Muscle of back (tissue), 11 donors: Measurements from ENCODE around the gene SLC33A1. TPM values are rescaled to one million over a fixed set of nuclear protein-coding genes. Genes with fewer than 3 reads are reported as not detected.

Source experiments
- DNase-seq, 3 donors: peaks; one replicate each; pipeline versions ENCODE4 v3.0.0 to v3.0.0-alpha.2; 2013
- polyA plus RNA-seq, 10 donors: library from polyadenylated mRNA; unstranded; fragments of 120-200 nt; gene quantifications; one replicate each; pipeline ENCODE4 v1.2.1, GENCODE V29; 2013; ENCODE audit not compliant: insufficient read length in 10 of 10

Gene SLC33A1
- polyA plus RNA-seq, 10 donors = 12.1 to 20.9 (median 16.4) TPM

- no peak for DNase-seq
Observed at GRCh38 chr3:155804323-155804722, 49.9 kb downstream of the SLC33A1 start.

DNA sequence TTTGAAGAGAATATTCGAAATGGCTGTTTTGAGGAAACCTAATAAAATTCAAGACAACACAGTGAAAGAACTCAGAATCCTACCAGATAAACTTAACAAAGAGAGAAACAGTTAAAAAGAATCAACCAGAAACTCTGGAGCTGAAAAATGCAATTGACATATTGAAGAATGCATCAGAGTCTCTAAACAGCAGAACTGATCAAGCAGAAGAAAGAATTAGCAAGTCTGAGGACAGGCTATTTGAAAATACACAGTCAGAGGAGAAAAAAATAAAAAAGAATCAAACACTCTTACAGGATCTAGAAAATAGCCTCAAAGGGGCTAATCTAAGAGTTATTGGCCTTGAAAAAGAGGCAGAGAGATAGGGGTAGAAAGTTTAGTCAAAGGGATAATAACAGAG, 61.7 kb downstream of the SLC33A1 start:
- no peak for DNase-seq

DNA sequence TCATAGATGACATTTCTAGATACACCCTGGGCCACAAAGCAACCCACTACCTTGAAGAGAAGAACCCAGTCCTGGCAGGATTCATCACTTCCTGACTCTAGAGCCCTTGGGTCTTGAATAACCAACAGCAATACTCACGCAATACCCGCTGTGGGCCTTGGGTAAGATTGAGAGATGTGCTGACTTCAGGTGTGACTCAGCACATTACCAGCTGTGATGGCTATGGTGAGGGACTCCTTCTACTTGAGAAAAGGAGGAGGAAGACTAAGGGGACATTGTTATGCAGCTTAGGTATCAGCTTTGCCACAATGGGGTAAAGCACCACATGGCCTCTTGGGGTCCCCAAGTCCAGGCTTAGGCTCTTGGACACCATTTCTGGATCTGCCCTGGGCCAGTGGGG, 63.0 kb downstream of the SLC33A1 start:
- no peak for DNase-seq

DNA sequence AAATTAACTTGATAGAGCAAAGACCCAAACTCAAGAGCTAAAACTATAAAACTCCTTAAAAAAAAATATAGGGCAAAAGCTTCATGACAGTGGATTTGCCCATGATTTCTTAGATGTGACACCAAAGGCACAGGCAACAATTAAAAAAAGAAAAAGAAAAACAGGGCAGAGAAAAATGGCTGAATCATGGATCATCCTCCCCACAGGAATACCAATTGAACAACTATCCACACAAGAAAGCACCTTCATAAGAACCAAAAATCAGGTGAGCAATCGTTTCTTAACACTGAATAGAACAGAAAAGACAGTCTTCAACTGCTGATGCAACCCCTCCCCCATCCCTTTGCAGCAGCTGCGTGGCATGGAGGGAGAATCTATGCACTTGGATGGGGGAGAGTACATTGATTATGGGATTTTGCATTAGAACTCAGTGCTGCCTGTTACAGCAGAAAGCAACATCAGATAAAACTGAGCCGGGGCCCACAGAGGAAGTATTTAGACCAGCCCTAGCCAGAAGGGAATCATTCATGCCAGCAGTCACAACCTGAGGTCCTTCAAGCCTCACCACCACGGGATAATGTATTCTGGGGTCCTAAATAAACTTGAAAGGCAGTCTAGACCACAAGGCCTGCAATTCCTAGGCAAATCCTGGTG, 63.8 kb downstream of the SLC33A1 start:
- DNase-seq = no peak

DNA sequence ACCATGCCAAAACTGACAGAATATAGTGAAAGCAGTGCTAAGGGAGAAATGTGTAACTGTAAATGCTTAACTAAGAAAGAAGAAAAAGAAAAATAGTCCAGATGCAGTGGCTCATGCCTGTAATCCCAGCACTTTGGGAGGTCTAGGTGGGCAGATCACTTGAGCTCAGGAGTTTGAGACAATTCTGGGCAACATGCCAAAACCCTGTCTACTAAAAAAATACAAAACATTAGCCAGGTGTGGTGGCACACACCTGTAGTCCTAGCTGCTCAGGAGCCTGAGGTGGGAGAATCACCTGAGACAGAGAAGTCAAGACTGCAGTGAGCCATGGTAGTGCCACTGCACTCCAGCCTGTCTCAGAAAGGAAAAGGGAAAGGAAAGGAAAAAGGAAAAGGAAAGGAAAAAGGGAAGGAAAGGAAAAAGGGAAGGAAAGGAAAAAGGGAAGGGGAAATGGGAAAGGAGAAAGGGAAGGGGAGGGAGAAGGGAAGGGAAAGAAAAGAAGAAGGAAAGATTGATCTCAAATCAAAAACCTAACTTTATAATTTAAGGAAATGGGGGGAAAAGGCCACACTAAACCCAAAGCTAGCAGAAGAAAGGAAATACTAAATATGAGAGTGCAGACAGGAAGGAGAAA, 68.4 kb downstream of the SLC33A1 start:
- no peak for DNase-seq

- no peak for DNase-seq
Observed at GRCh38 chr3:155782390-155782953, 71.8 kb downstream of the SLC33A1 start.

DNA sequence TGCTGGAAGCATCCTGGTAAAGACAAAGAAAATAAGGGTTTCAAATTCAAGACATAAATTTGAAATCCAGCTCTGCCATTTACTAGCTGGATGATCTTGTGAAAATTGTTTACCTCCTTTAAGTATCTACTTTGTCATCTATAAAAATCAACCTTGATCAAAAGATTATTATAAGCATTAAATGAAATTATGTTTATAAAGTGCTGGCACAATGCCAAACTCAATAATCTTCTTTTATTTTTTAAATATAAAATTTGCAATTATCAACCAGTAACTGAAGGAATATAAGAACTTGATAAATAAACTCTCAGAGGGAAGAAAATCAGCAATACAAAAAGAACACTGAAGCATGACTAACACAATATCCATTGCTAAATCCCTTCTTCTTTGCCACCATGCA, 73.9 kb downstream of the SLC33A1 start:
- no peak for DNase-seq

DNA sequence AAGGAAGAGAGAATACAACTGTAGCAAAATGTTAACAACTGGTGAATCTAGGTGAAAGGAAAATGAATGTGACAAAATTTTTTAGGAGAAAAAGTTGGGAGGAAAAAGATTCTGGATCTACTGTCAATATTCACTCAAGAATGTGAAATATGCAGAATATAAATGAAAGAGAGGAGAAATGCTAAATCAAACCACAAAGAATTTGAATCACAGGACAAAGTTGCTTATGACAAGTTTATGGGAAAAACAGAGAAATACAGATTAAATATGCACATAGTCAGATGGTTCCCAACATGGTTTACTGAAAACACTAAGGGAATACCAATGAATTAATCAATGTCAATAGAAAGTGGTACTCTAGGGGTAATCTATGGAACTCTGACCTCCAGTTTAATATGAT, 75.8 kb downstream of the SLC33A1 start:
- no peak for DNase-seq

DNA sequence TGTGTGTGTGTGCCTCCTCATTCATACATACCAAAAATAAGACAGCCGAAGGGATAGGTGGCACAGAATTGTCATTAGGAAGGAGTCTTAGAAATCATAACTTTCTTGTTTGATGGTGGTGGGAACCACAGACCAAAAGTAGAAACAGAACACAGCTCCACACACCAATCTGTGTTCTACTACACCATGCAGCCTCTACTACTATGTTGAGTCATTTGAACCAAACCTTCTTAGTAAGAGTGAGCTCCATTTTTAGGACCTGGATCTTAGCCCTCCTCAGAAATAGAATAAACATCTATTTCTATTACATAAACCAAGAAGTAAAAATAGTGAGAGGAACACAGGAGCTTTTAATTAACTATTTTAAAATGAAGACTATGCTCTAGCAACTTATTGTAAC, 81.4 kb downstream of the SLC33A1 start:
- no peak for DNase-seq

DNA sequence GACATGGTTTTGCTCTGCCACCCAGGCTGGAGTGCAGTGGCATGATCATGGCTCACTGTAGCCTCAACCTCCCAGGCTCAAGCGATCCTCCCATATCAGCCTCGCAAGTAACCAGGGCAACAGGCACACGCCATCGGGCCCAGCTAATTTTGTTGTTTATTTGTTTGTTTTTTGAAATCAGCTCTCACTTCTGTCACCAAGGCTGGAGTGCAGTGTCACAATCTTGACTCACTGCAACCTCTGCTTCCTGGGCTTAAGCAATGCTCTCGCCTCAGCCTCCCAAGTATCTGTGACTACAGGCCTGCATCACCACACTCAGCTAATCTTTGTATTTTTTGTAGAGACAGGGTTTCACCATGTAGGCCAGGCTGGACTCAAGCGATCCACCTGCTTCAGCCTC, 83.1 kb downstream of the SLC33A1 start:
- DNase-seq = no peak

Other genes starting within 250 kb of the SLC33A1 start
- gene PLCH1, start 109.4 kb downstream of the SLC33A1 start, polyA plus RNA-seq = under 1 TPM; 0.18 to 0.75 (median 0.32) TPM
- 1 to 10 TPM; 2.7 to 5.6 (median 3.6) TPM for gene C3orf33, start 48.1 kb downstream of the SLC33A1 start, polyA plus RNA-seq
- gene GMPS, start 16.2 kb upstream of the SLC33A1 start, polyA plus RNA-seq = 10 to 100 TPM; 38.9 to 56.8 (median 49.9) TPM